Subcutaneous abdominal adipose tissue (tissue), 5 donors: ENCODE measurements around the gene ZFHX3.
A peak's percentile ranks its signal among the peaks of the same experiment; 100 is the strongest.

Source experiments
- H3K27ac ChIP-seq: one replicate; pipeline ENCODE4 v1.7.0; 2013; ENCODE audit warnings: low read depth, mild to moderate bottlenecking, inconsistent platforms, low read length, moderate library complexity
- H3K27me3 ChIP-seq, 5 donors: one replicate each; pipeline ENCODE4 v1.7.0; 2013; ENCODE audit warnings: low read length in 5 of 5, inconsistent platforms in 1 of 5; ENCODE audit not compliant: control insufficient read depth in 5 of 5, insufficient read depth in 4 of 5
- H3K36me3 ChIP-seq, 5 donors: one replicate each; pipeline ENCODE4 v1.7.0; 2013; ENCODE audit warnings: low read length in 5 of 5; ENCODE audit not compliant: control insufficient read depth in 5 of 5, insufficient read depth in 5 of 5
- H3K4me1 ChIP-seq, 5 donors: one replicate each; pipeline ENCODE4 v1.7.0; 2013; ENCODE audit warnings: low read length in 5 of 5, mild to moderate bottlenecking in 3 of 5, moderate library complexity in 1 of 5; ENCODE audit not compliant: control insufficient read depth in 5 of 5, insufficient read depth in 5 of 5
- H3K4me3 ChIP-seq, 5 donors: one replicate each; pipeline ENCODE4 v1.7.0; 2013; ENCODE audit warnings: low read length in 5 of 5, low read depth in 1 of 5
- H3K9ac ChIP-seq, 5 donors: one replicate each; pipeline ENCODE4 v1.7.0; 2013; ENCODE audit warnings: low read length in 5 of 5, mild to moderate bottlenecking in 4 of 5, moderate library complexity in 3 of 5
- H3K9me3 ChIP-seq, 5 donors: one replicate each; pipeline ENCODE4 v1.7.0; 2013; ENCODE audit warnings: low read length in 5 of 5; ENCODE audit not compliant: control insufficient read depth in 5 of 5
- donor health status: healthy.
- donor health status: healthy.
- donor health status: healthy.
- donor health status: healthy.
- donor health status: healthy.

ZFHX3 gene

GRCh38 chr16:73049511-73049910, 1.6 kb upstream of the ZFHX3 start:
- H3K9me3 ChIP-seq = no peaks in the 10 kb centered on the region

GRCh38 chr16:73049091-73049490, 1.2 kb upstream of the ZFHX3 start:
- Histone ChIP-seq H3K9me3 (no peaks in the 10 kb centered on the region), H3K27ac (peak overlapping the region; percentile 78), H3K36me3 (no peaks in the 10 kb centered on the region), H3K4me3 (peak overlapping the region in 1 of 5 donors; percentile 83), H3K9ac (peak overlapping the region in 3 of 5 donors; percentile 40 to 81 (median 77)), H3K4me1 (peaks cover 6 to 64% (median 43%) of the 10 kb centered on the region in 5 donors), H3K27me3 (no peaks in the 10 kb centered on the region)

More at GRCh38 chr16:73049511-73049910, 1.6 kb upstream of the ZFHX3 start:
- Histone ChIP-seq H3K4me1 (peaks cover 6 to 62% (median 43%) of the 10 kb centered on the region in 5 donors), H3K27me3 (no peaks in the 10 kb centered on the region), H3K9ac (no peak overlapping the region), H3K36me3 (no peaks in the 10 kb centered on the region), H3K27ac (no peak overlapping the region), H3K4me3 (no peak overlapping the region)

- Histone ChIP-seq H3K36me3 (no peaks in the 10 kb centered on the region), H3K27ac (peak overlapping the region; percentile 78), H3K27me3 (no peaks in the 10 kb centered on the region), H3K9me3 (no peaks in the 10 kb centered on the region), H3K9ac (peak overlapping the region in 4 of 5 donors; percentile 40 to 81 (median 64)), H3K4me3 (peak overlapping the region; percentile 42 to 83 (median 67)), H3K4me1 (peaks cover 10 to 66% (median 49%) of the 10 kb centered on the region in 5 donors)
These were observed 558 bp upstream of the ZFHX3 start for GRCh38 chr16:73048292-73049080.

- Histone ChIP-seq H3K27me3 (no peaks in the 10 kb centered on the region), H3K36me3 (no peaks in the 10 kb centered on the region), H3K4me1 (peaks cover 10 to 71% (median 61%) of the 10 kb centered on the region in 5 donors), H3K9ac (peak overlapping the region; percentile 63 to 82 (median 78)), H3K9me3 (no peaks in the 10 kb centered on the region), H3K27ac (peak overlapping the region; percentile 78), H3K4me3 (peak overlapping the region; percentile 67 to 89 (median 83))
These were observed 750 bp downstream of the ZFHX3 start for GRCh38 chr16:73047221-73047535.

- Histone ChIP-seq H3K9ac (peak overlapping the region in 3 of 5 donors; percentile 13 to 82 (median 78)), H3K27ac (peak overlapping the region; percentile 78)
These were observed 1.1 kb downstream of the ZFHX3 start for GRCh38 chr16:73046849-73047214.

GRCh38 chr16:73046202-73046848, 1.6 kb downstream of the ZFHX3 start:
- Histone ChIP-seq H3K36me3 (no peaks in the 10 kb centered on the region), H3K4me3 (peak overlapping the region in 4 of 5 donors; percentile 78 to 89 (median 83)), H3K9ac (peak overlapping the region in 3 of 5 donors; percentile 13 to 82 (median 78)), H3K9me3 (no peaks in the 10 kb centered on the region), H3K27me3 (no peaks in the 10 kb centered on the region), H3K4me1 (peaks cover 10 to 71% (median 61%) of the 10 kb centered on the region in 5 donors), H3K27ac (peak overlapping the region; percentile 78)

More at GRCh38 chr16:73046849-73047214, 1.1 kb downstream of the ZFHX3 start:
- H3K4me3 ChIP-seq = peak overlapping the region; percentile 67 to 89 (median 83)
- H3K27me3 ChIP-seq = no peaks in the 10 kb centered on the region
- peaks cover 10 to 71% (median 61%) of the 10 kb centered on the region in 5 donors for H3K4me1 ChIP-seq
- H3K36me3 ChIP-seq = no peaks in the 10 kb centered on the region
- no peaks in the 10 kb centered on the region for H3K9me3 ChIP-seq

- Histone ChIP-seq H3K9ac (peak overlapping the region in 1 of 5 donors; percentile 3), H3K4me3 (no peak overlapping the region), H3K9me3 (no peaks in the 10 kb centered on the region), H3K27ac (peak overlapping the region; percentile 59), H3K27me3 (no peaks in the 10 kb centered on the region), H3K36me3 (no peaks in the 10 kb centered on the region), H3K4me1 (peaks cover 10 to 67% (median 57%) of the 10 kb centered on the region in 5 donors)
These were observed 4.0 kb downstream of the ZFHX3 start for GRCh38 chr16:73043828-73044467.

- no peak overlapping the region for H3K4me3 ChIP-seq
- no peaks in the 10 kb centered on the region for H3K36me3 ChIP-seq
- H3K9ac ChIP-seq = peak overlapping the region in 1 of 5 donors; percentile 3
- H3K4me1 ChIP-seq = peaks cover 10 to 61% (median 51%) of the 10 kb centered on the region in 5 donors
- H3K9me3 ChIP-seq = no peaks in the 10 kb centered on the region
- H3K27ac ChIP-seq = no peak overlapping the region
- no peaks in the 10 kb centered on the region for H3K27me3 ChIP-seq
These were observed 5.1 kb downstream of the ZFHX3 start for GRCh38 chr16:73042807-73043206.

- peaks cover 8 to 50% (median 40%) of the 10 kb centered on the region in 5 donors for H3K4me1 ChIP-seq
- H3K36me3 ChIP-seq = no peaks in the 10 kb centered on the region
- H3K9ac ChIP-seq = no peak overlapping the region
- H3K27me3 ChIP-seq = no peaks in the 10 kb centered on the region
- H3K9me3 ChIP-seq = no peaks in the 10 kb centered on the region
- H3K4me3 ChIP-seq = no peak overlapping the region
- no peak overlapping the region for H3K27ac ChIP-seq
These were observed 6.3 kb downstream of the ZFHX3 start for GRCh38 chr16:73041676-73042075.
